GM18505 (cell line): Measurements from ENCODE around the gene KCNJ5.
A peak's percentile ranks its signal among the peaks of the same experiment; 100 is the strongest.
"Not testable (repeated sequence)": the region's sequence is repeated elsewhere in the genome, so short reads cannot be mapped to it uniquely, and the experiment has no call there.

Experiments
- ATAC-seq: cut with Tn5 transposase; IDR thresholded peaks from one replicate; pipeline ENCODE4 v1.9.1; 2021; ENCODE audit not compliant: unreplicated experiment
- POLR2A ChIP-seq: IDR thresholded peaks from 4 replicates; pipeline ENCODE4 v1.6.1; 2011; ENCODE audit warnings: borderline replicate concordance; ENCODE audit not compliant: insufficient read depth, insufficient read length; ENCODE audit errors: extremely low read depth

KCNJ5 gene

GRCh38 chr11:128919216-128919615 lies 28.1 kb downstream of the KCNJ5 start:
- TF ChIP-seq POLR2A = no peak
- no peak for ATAC-seq

GRCh38 chr11:128919635-128920034 lies 28.5 kb downstream of the KCNJ5 start:
- ATAC-seq = not testable (repeated sequence)

- no peak for ATAC-seq
- TF ChIP-seq POLR2A = no peak
Observed at GRCh38 chr11:128920666-128921065, 29.5 kb downstream of the KCNJ5 start.

GRCh38 chr11:128921793-128922192 lies 30.6 kb downstream of the KCNJ5 start:
- TF ChIP-seq POLR2A = no peak
- ATAC-seq = no peak

GRCh38 chr11:128924104-128924503 lies 32.9 kb downstream of the KCNJ5 start:
- ATAC-seq = no peak
- no peak for TF ChIP-seq POLR2A

- no peak for ATAC-seq
- no peak for TF ChIP-seq POLR2A
Observed at GRCh38 chr11:128924510-128925249, 33.5 kb downstream of the KCNJ5 start.

- no peak for TF ChIP-seq POLR2A
- no peak for ATAC-seq
Observed at GRCh38 chr11:128925250-128925600, 34.1 kb downstream of the KCNJ5 start.

- ATAC-seq = no peak
- TF ChIP-seq POLR2A = no peak
Observed at GRCh38 chr11:128926000-128926399, 34.8 kb downstream of the KCNJ5 start.

GRCh38 chr11:128926437-128927107 lies 35.4 kb downstream of the KCNJ5 start:
- TF ChIP-seq POLR2A = no peak
- ATAC-seq = no peak

GRCh38 chr11:128927108-128927461 lies 35.9 kb downstream of the KCNJ5 start:
- TF ChIP-seq POLR2A = no peak
- no peak for ATAC-seq

- no peak for TF ChIP-seq POLR2A
- ATAC-seq = no peak
Observed at GRCh38 chr11:128927683-128928336, 36.7 kb downstream of the KCNJ5 start.

GRCh38 chr11:128928400-128928799 lies 37.2 kb downstream of the KCNJ5 start:
- peak; percentile 97 for ATAC-seq
- TF ChIP-seq POLR2A = no peak

GRCh38 chr11:128929468-128929867 lies 38.3 kb downstream of the KCNJ5 start:
- TF ChIP-seq POLR2A = no peak
- ATAC-seq = no peak

GRCh38 chr11:128929991-128930390 lies 38.8 kb downstream of the KCNJ5 start:
- ATAC-seq = no peak
- TF ChIP-seq POLR2A = no peak
